Measurements from ENCODE around the gene STOX2.

STOX2 gene

GRCh38 chr4:183898456-183898855 lies 6.7 kb upstream of the STOX2 start:
- no peak for DNase-seq

- DNase-seq = no peak
Measured at GRCh38 chr4:183903021-183903760, 1.9 kb upstream of the STOX2 start.

GRCh38 chr4:183905593-183906488 lies 734 bp downstream of the STOX2 start:
- DNase-seq = no peak

- no peak for DNase-seq
Measured at GRCh38 chr4:183906489-183906738, 1.3 kb downstream of the STOX2 start.

- no peak for DNase-seq
Measured at GRCh38 chr4:183906739-183907651, 1.9 kb downstream of the STOX2 start.

- no peak for DNase-seq
Measured at GRCh38 chr4:183907871-183908683, 3.0 kb downstream of the STOX2 start.

GRCh38 chr4:183909187-183909586 lies 4.1 kb downstream of the STOX2 start:
- DNase-seq = no peak

- no peak for DNase-seq
Measured at GRCh38 chr4:183909801-183910200, 4.7 kb downstream of the STOX2 start.

- DNase-seq = no peak
Measured at GRCh38 chr4:183912585-183912984, 7.5 kb downstream of the STOX2 start.

- DNase-seq = no peak
Measured at GRCh38 chr4:183915976-183916375, 10.9 kb downstream of the STOX2 start.

GRCh38 chr4:183918696-183919095 lies 13.6 kb downstream of the STOX2 start:
- DNase-seq = no peak

- no peak for DNase-seq
Measured at GRCh38 chr4:183919141-183919540, 14.0 kb downstream of the STOX2 start.

GRCh38 chr4:183920512-183920911 lies 15.4 kb downstream of the STOX2 start:
- DNase-seq = no peak

- no peak for DNase-seq
Measured at GRCh38 chr4:183921335-183921734, 16.2 kb downstream of the STOX2 start.

- DNase-seq = no peak
Measured at GRCh38 chr4:183924362-183925044, 19.4 kb downstream of the STOX2 start.

- DNase-seq = no peak
Measured at GRCh38 chr4:183926950-183927349, 21.8 kb downstream of the STOX2 start.

- DNase-seq = no peak
Measured at GRCh38 chr4:183932576-183932975, 27.5 kb downstream of the STOX2 start.

GRCh38 chr4:183934761-183935160 lies 29.7 kb downstream of the STOX2 start:
- DNase-seq = no peak

GRCh38 chr4:183935355-183936005 lies 30.4 kb downstream of the STOX2 start:
- DNase-seq = no peak

- no peak for DNase-seq
Measured at GRCh38 chr4:183936047-183936446, 30.9 kb downstream of the STOX2 start.

All from CD4-positive, alpha-beta T cell treated with Interleukin-17A for 1 hour (primary cell).